HepG2 (cell line): ENCODE results near the gene KDM7A. TPM values are rescaled to one million over a fixed set of nuclear protein-coding genes. Genes with fewer than 3 reads are reported as not detected.

ENCODE experiments used
- DR1 ChIP-seq: sonication (generic); formaldehyde crosslinking; IDR thresholded peaks from 2 replicates; pipeline ENCODE4 v1.8.0; 2021; ENCODE audit warnings: mild to moderate bottlenecking, missing genetic modification reagents, inconsistent platforms
- HNRNPLL ChIP-seq: fragments of 200-400 bp; formaldehyde crosslinking; IDR thresholded peaks from 2 replicates; pipeline ENCODE4 v1.6.1; 2017; ENCODE audit warnings: mild to moderate bottlenecking, low read depth, low read length; ENCODE audit not compliant: poor library complexity, severe bottlenecking
- MEF2D ChIP-seq: sonication (generic); formaldehyde crosslinking; IDR thresholded peaks from 2 replicates; pipeline ENCODE4 v1.5.1; 2020; ENCODE audit warnings: mild to moderate bottlenecking, missing genetic modification reagents
- PREB ChIP-seq: sonication (generic); formaldehyde crosslinking; IDR thresholded peaks from 2 replicates; pipeline ENCODE4 v1.4.0; 2020; ENCODE audit warnings: missing genetic modification reagents
- TFAP4 ChIP-seq: sonication (generic); IDR thresholded peaks from 2 replicates; pipeline ENCODE4 v1.6.1; 2016; ENCODE audit warnings: low read depth, borderline replicate concordance
- ZNF639 ChIP-seq: conservative IDR thresholded peaks from 2 replicates; pipeline ENCODE4 v1.6.1; 2018; ENCODE audit warnings: missing genetic modification reagents
- ZNF678 ChIP-seq: sonication (generic); formaldehyde crosslinking; IDR thresholded peaks from 2 replicates; pipeline ENCODE4 v1.4.0; 2020; ENCODE audit warnings: mild to moderate bottlenecking, missing genetic modification reagents
- ZNF747 ChIP-seq: sonication (generic); formaldehyde crosslinking; IDR thresholded peaks from 2 replicates; pipeline ENCODE4 v1.8.1; 2023; ENCODE audit warnings: missing genetic modification reagents, mild to moderate bottlenecking, borderline replicate concordance
- polyA plus RNA-seq, 8 experiments: library from polyadenylated mRNA; depleted of rRNA in 3 of 8; stranded (reverse) in 7 of 8; unstranded in 1 of 8; fragments of >200 nt; fragmentation: Illumina TruSeq in 4 of 8; extraction: Trizol in 4 of 8; gene quantifications; 2 replicates each; pipeline versions ENCODE4 v1.2.1 to v1.2.3, GENCODE V29; 2011 to 2016; ENCODE audit warnings: low read depth in 4 of 8, missing spikeins in 1 of 8, mixed read lengths in 1 of 8; ENCODE audit not compliant: insufficient read depth in 1 of 8
- total RNA-seq, 5 experiments: library from RNA; depleted of rRNA; stranded (reverse); fragments of >200 nt; fragmentation: Illumina TruSeq; extraction: Trizol; gene quantifications; 2 replicates each; pipeline ENCODE4 v1.2.3, GENCODE V29; 2016; ENCODE audit warnings: low read depth in 1 of 5
- TF ChIP-seq, protein P1 (sequence below): sonication (generic); formaldehyde crosslinking; IDR thresholded peaks from 2 replicates; pipeline ENCODE4 v1.4.0; 2020; ENCODE audit warnings: low read depth, mild to moderate bottlenecking, missing genetic modification reagents
- TF ChIP-seq, protein P2 (sequence below): fragments of 450-650 bp; IDR thresholded peaks from 2 replicates; pipeline ENCODE4 v1.6.1; 2017
- TF ChIP-seq, protein P3 (sequence below), 2 experiments: sonication (generic) in 1 of 2; formaldehyde crosslinking in 1 of 2; IDR thresholded peaks; 2 replicates each; pipeline versions ENCODE4 v1.4.0 to v1.6.1; 2018 to 2020; ENCODE audit warnings: missing genetic modification reagents in 2 of 2, borderline replicate concordance in 1 of 2, low read depth in 1 of 2, mild to moderate bottlenecking in 1 of 2, missing biosample characterization in 1 of 2
- TF ChIP-seq, protein P4 (sequence below): sonication (generic); formaldehyde crosslinking; conservative IDR thresholded peaks from 2 replicates; pipeline ENCODE4 v1.4.0; 2020; ENCODE audit warnings: missing genetic modification reagents

KDM7A gene
- total and polyA plus RNA-seq, 2 of the 13 experiments (the other 11 are each of a cell fraction or from before 2014, with no cell fraction given): 10.8 to 16.8 TPM

GRCh38 chr7:140176811-140177702, at the start of gene KDM7A (continued):
- TF ChIP-seq, protein P1, sequence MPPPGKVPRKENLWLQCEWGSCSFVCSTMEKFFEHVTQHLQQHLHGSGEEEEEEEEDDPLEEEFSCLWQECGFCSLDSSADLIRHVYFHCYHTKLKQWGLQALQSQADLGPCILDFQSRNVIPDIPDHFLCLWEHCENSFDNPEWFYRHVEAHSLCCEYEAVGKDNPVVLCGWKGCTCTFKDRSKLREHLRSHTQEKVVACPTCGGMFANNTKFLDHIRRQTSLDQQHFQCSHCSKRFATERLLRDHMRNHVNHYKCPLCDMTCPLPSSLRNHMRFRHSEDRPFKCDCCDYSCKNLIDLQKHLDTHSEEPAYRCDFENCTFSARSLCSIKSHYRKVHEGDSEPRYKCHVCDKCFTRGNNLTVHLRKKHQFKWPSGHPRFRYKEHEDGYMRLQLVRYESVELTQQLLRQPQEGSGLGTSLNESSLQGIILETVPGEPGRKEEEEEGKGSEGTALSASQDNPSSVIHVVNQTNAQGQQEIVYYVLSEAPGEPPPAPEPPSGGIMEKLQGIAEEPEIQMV (CRISPR knock-in tag): 0 out of 2 replicates have a peak, but pooled peaks have one; percentile 50
- no peak for TF ChIP-seq TFAP4
- TF ChIP-seq, protein P2, sequence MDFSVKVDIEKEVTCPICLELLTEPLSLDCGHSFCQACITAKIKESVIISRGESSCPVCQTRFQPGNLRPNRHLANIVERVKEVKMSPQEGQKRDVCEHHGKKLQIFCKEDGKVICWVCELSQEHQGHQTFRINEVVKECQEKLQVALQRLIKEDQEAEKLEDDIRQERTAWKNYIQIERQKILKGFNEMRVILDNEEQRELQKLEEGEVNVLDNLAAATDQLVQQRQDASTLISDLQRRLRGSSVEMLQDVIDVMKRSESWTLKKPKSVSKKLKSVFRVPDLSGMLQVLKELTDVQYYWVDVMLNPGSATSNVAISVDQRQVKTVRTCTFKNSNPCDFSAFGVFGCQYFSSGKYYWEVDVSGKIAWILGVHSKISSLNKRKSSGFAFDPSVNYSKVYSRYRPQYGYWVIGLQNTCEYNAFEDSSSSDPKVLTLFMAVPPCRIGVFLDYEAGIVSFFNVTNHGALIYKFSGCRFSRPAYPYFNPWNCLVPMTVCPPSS: no peak
- TF ChIP-seq, protein P3, sequence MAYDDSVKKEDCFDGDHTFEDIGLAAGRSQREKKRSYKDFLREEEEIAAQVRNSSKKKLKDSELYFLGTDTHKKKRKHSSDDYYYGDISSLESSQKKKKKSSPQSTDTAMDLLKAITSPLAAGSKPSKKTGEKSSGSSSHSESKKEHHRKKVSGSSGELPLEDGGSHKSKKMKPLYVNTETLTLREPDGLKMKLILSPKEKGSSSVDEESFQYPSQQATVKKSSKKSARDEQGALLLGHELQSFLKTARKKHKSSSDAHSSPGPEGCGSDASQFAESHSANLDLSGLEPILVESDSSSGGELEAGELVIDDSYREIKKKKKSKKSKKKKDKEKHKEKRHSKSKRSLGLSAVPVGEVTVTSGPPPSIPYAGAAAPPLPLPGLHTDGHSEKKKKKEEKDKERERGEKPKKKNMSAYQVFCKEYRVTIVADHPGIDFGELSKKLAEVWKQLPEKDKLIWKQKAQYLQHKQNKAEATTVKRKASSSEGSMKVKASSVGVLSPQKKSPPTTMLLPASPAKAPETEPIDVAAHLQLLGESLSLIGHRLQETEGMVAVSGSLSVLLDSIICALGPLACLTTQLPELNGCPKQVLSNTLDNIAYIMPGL (CRISPR knock-in tag; IDR thresholded peaks at IDR 0.05; ENCODE audit: borderline replicate concordance in 1 of 2, low read depth in 1 of 2): peak; percentile 72 to 76; a peak in 3 of 4 replicates
- no peak; the same call in 1 of the 2 replicates for TF ChIP-seq DR1 (CRISPR knock-in tag)
- TF ChIP-seq ZNF678 (CRISPR knock-in tag): 0 out of 2 replicates have a peak, but pooled peaks have one; percentile 72
- no peak for TF ChIP-seq ZNF747 (CRISPR knock-in tag)
- TF ChIP-seq, protein P4, sequence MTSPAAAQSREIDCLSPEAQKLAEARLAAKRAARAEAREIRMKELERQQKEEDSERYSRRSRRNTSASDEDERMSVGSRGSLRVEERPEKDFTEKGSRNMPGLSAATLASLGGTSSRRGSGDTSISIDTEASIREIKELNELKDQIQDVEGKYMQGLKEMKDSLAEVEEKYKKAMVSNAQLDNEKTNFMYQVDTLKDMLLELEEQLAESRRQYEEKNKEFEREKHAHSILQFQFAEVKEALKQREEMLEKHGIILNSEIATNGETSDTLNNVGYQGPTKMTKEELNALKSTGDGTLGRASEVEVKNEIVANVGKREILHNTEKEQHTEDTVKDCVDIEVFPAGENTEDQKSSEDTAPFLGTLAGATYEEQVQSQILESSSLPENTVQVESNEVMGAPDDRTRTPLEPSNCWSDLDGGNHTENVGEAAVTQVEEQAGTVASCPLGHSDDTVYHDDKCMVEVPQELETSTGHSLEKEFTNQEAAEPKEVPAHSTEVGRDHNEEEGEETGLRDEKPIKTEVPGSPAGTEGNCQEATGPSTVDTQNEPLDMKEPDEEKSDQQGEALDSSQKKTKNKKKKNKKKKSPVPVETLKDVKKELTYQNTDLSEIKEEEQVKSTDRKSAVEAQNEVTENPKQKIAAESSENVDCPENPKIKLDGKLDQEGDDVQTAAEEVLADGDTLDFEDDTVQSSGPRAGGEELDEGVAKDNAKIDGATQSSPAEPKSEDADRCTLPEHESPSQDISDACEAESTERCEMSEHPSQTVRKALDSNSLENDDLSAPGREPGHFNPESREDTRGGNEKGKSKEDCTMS: no peak
- no peak for TF ChIP-seq PREB
- peak; percentile 90 for TF ChIP-seq HNRNPLL
- no peak; the same call in 1 of the 2 replicates for TF ChIP-seq ZNF639 (CRISPR knock-in tag)
- TF ChIP-seq MEF2D (CRISPR knock-in tag): no peak
